ENCODE data around the gene FAM177A1. TPM values are rescaled to one million over a fixed set of nuclear protein-coding genes. Genes with fewer than 3 reads are reported as not detected.
A peak's percentile ranks its signal among the peaks of the same experiment; 100 is the strongest.
"Not testable (repeated sequence)": the region's sequence is repeated elsewhere in the genome, so short reads cannot be mapped to it uniquely, and the experiment has no call there.

FAM177A1 gene
- total RNA-seq, 2 donors from 2014 or later: 53.6 to 62.7 TPM

GRCh38 chr14:35073486-35073885 is 27.4 kb downstream of the FAM177A1 start:
- peaks cover 4% of the 10 kb centered on the region in 2 donors for H3K36me3 Mint-ChIP-seq (ENCODE audit: insufficient read depth in 2 of 2)
- ATAC-seq (replicated peaks in 1 of 2) (no peak), DNase-seq (no peak)
- H3K9me3 Mint-ChIP-seq: no peaks in the 10 kb centered on the region
- no peak overlapping the region for H3K4me3 Mint-ChIP-seq
- H3K27ac Mint-ChIP-seq: no peak overlapping the region
- no peaks in the 10 kb centered on the region for H3K4me1 Mint-ChIP-seq (ENCODE audit: low read depth)
- H3K27me3 Mint-ChIP-seq (ENCODE audit: low read depth): no peaks in the 10 kb centered on the region

- H3K36me3 Mint-ChIP-seq (ENCODE audit: insufficient read depth in 2 of 2): peaks cover 3 to 5% of the 10 kb centered on the region in 2 donors
- no peaks in the 10 kb centered on the region for H3K9me3 Mint-ChIP-seq
- no peaks in the 10 kb centered on the region for H3K27me3 Mint-ChIP-seq (ENCODE audit: low read depth)
- no peak overlapping the region for H3K4me3 Mint-ChIP-seq
- DNase-seq: no peak
- no peak overlapping the region for H3K27ac Mint-ChIP-seq
- no peak for ATAC-seq (replicated peaks in 1 of 2)
- H3K4me1 Mint-ChIP-seq (ENCODE audit: low read depth): no peaks in the 10 kb centered on the region
Observed at GRCh38 chr14:35078082-35078481, 32.0 kb downstream of the FAM177A1 start.

- Mint-ChIP-seq H3K36me3 (ENCODE audit: insufficient read depth in 2 of 2) (peaks cover 3 to 5% of the 10 kb centered on the region in 2 donors), H3K27ac (no peak overlapping the region), H3K9me3 (no peaks in the 10 kb centered on the region), H3K27me3 (ENCODE audit: low read depth) (no peaks in the 10 kb centered on the region), H3K4me1 (ENCODE audit: low read depth) (no peaks in the 10 kb centered on the region), H3K4me3 (no peak overlapping the region)
- ATAC-seq (replicated peaks in 1 of 2) (no peak), DNase-seq (no peak)
Observed at GRCh38 chr14:35079742-35080141, 33.7 kb downstream of the FAM177A1 start.

GRCh38 chr14:35083530-35084150 is 37.6 kb downstream of the FAM177A1 start:
- ATAC-seq (replicated peaks in 1 of 2) (no peak), DNase-seq (no peak)
- H3K4me1 Mint-ChIP-seq (ENCODE audit: low read depth): no peaks in the 10 kb centered on the region
- no peak overlapping the region for H3K27ac Mint-ChIP-seq
- no peaks in the 10 kb centered on the region for H3K27me3 Mint-ChIP-seq (ENCODE audit: low read depth)
- no peak overlapping the region for H3K4me3 Mint-ChIP-seq
- H3K9me3 Mint-ChIP-seq: no peaks in the 10 kb centered on the region
- H3K36me3 Mint-ChIP-seq (ENCODE audit: insufficient read depth in 2 of 2): peaks cover 8 to 19% of the 10 kb centered on the region in 2 donors

GRCh38 chr14:35085441-35085840 is 39.4 kb downstream of the FAM177A1 start:
- Mint-ChIP-seq H3K27me3 (ENCODE audit: low read depth) (no peaks in the 10 kb centered on the region), H3K4me1 (ENCODE audit: low read depth) (no peaks in the 10 kb centered on the region), H3K4me3 (no peak overlapping the region), H3K27ac (no peak overlapping the region), H3K36me3 (ENCODE audit: insufficient read depth in 2 of 2) (peaks cover 8 to 19% of the 10 kb centered on the region in 2 donors), H3K9me3 (no peaks in the 10 kb centered on the region)
- no peak for ATAC-seq (replicated peaks in 1 of 2)
- DNase-seq: no peak

GRCh38 chr14:35088514-35088913 is 42.4 kb downstream of the FAM177A1 start:
- peak overlapping the region; percentile 11 for H3K27ac Mint-ChIP-seq
- ATAC-seq (replicated peaks in 1 of 2) (no peak), DNase-seq (no peak)
- H3K4me3 Mint-ChIP-seq: no peak overlapping the region
- no peaks in the 10 kb centered on the region for H3K27me3 Mint-ChIP-seq (ENCODE audit: low read depth)
- H3K36me3 Mint-ChIP-seq (ENCODE audit: insufficient read depth in 2 of 2): peaks cover 7 to 30% of the 10 kb centered on the region in 2 donors
- H3K9me3 Mint-ChIP-seq: no peaks in the 10 kb centered on the region
- no peaks in the 10 kb centered on the region for H3K4me1 Mint-ChIP-seq (ENCODE audit: low read depth)

GRCh38 chr14:35094645-35095044 is 48.6 kb downstream of the FAM177A1 start:
- not testable (repeated sequence) for H3K4me1 Mint-ChIP-seq (ENCODE audit: low read depth); DNase-seq; H3K9me3 Mint-ChIP-seq; ATAC-seq (replicated peaks in 1 of 2); H3K4me3 Mint-ChIP-seq; H3K27me3 Mint-ChIP-seq (ENCODE audit: low read depth)
- Mint-ChIP-seq H3K36me3 (ENCODE audit: insufficient read depth in 2 of 2) (peaks cover 0 to 25% of the 10 kb centered on the region in 2 donors), H3K27ac (peak overlapping the region; percentile 38)

GRCh38 chr14:35107866-35108265 is 61.8 kb downstream of the FAM177A1 start:
- Mint-ChIP-seq H3K27ac (no peak overlapping the region), H3K9me3 (no peaks in the 10 kb centered on the region), H3K4me3 (no peak overlapping the region), H3K27me3 (ENCODE audit: low read depth) (no peaks in the 10 kb centered on the region), H3K36me3 (ENCODE audit: insufficient read depth in 2 of 2) (peaks cover 2 to 29% of the 10 kb centered on the region in 2 donors), H3K4me1 (ENCODE audit: low read depth) (no peaks in the 10 kb centered on the region)
- DNase-seq: no peak
- no peak for ATAC-seq (replicated peaks in 1 of 2)

- H3K36me3 Mint-ChIP-seq (ENCODE audit: insufficient read depth in 2 of 2): peaks cover 11 to 30% of the 10 kb centered on the region in 2 donors
Observed at GRCh38 chr14:35112641-35113040, 66.6 kb downstream of the FAM177A1 start.

GRCh38 chr14:35113308-35113950 is 67.4 kb downstream of the FAM177A1 start:
- DNase-seq (no peak), ATAC-seq (replicated peaks in 1 of 2) (no peak)
- Mint-ChIP-seq H3K27ac (peak overlapping the region; percentile 65), H3K36me3 (ENCODE audit: insufficient read depth in 2 of 2) (peaks cover 11 to 30% of the 10 kb centered on the region in 2 donors), H3K27me3 (ENCODE audit: low read depth) (no peaks in the 10 kb centered on the region), H3K4me3 (no peak overlapping the region), H3K9me3 (no peaks in the 10 kb centered on the region), H3K4me1 (ENCODE audit: low read depth) (peaks cover 17% of the 10 kb centered on the region)

More at GRCh38 chr14:35112641-35113040, 66.6 kb downstream of the FAM177A1 start:
- Mint-ChIP-seq H3K27ac (no peak overlapping the region), H3K4me3 (no peak overlapping the region), H3K4me1 (ENCODE audit: low read depth) (peaks cover 9% of the 10 kb centered on the region), H3K9me3 (no peaks in the 10 kb centered on the region), H3K27me3 (ENCODE audit: low read depth) (no peaks in the 10 kb centered on the region)
- DNase-seq: no peak
- ATAC-seq (replicated peaks in 1 of 2): no peak

GRCh38 chr14:35114036-35114435 is 68.0 kb downstream of the FAM177A1 start:
- H3K4me3 Mint-ChIP-seq: no peak overlapping the region
- H3K4me1 Mint-ChIP-seq (ENCODE audit: low read depth): peaks cover 23% of the 10 kb centered on the region
- DNase-seq: no peak
- no peaks in the 10 kb centered on the region for H3K27me3 Mint-ChIP-seq (ENCODE audit: low read depth)
- H3K9me3 Mint-ChIP-seq: no peaks in the 10 kb centered on the region
- peaks cover 11 to 30% of the 10 kb centered on the region in 2 donors for H3K36me3 Mint-ChIP-seq (ENCODE audit: insufficient read depth in 2 of 2)
- H3K27ac Mint-ChIP-seq: peak overlapping the region; percentile 65
- no peak for ATAC-seq (replicated peaks in 1 of 2)

GRCh38 chr14:35116242-35116641 is 70.2 kb downstream of the FAM177A1 start:
- Mint-ChIP-seq H3K27me3 (ENCODE audit: low read depth) (no peaks in the 10 kb centered on the region), H3K27ac (no peak overlapping the region), H3K36me3 (ENCODE audit: insufficient read depth in 2 of 2) (peaks cover 13 to 28% of the 10 kb centered on the region in 2 donors), H3K9me3 (no peaks in the 10 kb centered on the region), H3K4me3 (no peak overlapping the region), H3K4me1 (ENCODE audit: low read depth) (peaks cover 42% of the 10 kb centered on the region)
- DNase-seq (no peak), ATAC-seq (replicated peaks in 1 of 2) (no peak)

GRCh38 chr14:35117112-35117511 is 71.0 kb downstream of the FAM177A1 start:
- no peak for DNase-seq
- no peak for ATAC-seq (replicated peaks in 1 of 2)
- peaks cover 42% of the 10 kb centered on the region for H3K4me1 Mint-ChIP-seq (ENCODE audit: low read depth)
- H3K27me3 Mint-ChIP-seq (ENCODE audit: low read depth): no peaks in the 10 kb centered on the region
- H3K9me3 Mint-ChIP-seq: no peaks in the 10 kb centered on the region
- H3K4me3 Mint-ChIP-seq: peak overlapping the region in 1 of 2 donors; percentile 9
- H3K36me3 Mint-ChIP-seq (ENCODE audit: insufficient read depth in 2 of 2): peaks cover 13 to 21% of the 10 kb centered on the region in 2 donors
- peak overlapping the region; percentile 62 for H3K27ac Mint-ChIP-seq
